K562 (cell line): Measurements from ENCODE around the gene WDR88. TPM values are rescaled to one million over a fixed set of nuclear protein-coding genes. Genes with fewer than 3 reads are reported as not detected.

Experiments
- ATAC-seq: fragments of 200-7000 bp; cut with Tn5 transposase; 3 replicates; pipeline ENCODE4 v1.9.1; 2020; ENCODE audit warnings: moderate library complexity
- BruUV-seq: library from RNA; stranded (reverse); fragments of 400-500 nt; replicated peaks from 2 replicates; lab custom pipeline; 2021; lab: Mats Ljungman, UMichigan
- CTCF ChIA-PET: fragments of 300-600 bp; formaldehyde crosslinking; extraction: SDS; loops from one replicate; lab custom pipeline; 2021; ENCODE audit warnings: low intra/inter-chr PET ratio; lab: Yijun Ruan, JAX
- POLR2A ChIA-PET: fragments of 300-600, 350-650 bp; sonication (Branson Sonifier 250); formaldehyde crosslinking; extraction: SDS; loops from one replicate; lab custom pipeline; 2021; ENCODE audit warnings: antibody characterized with exemption, inconsistent platforms; lab: Yijun Ruan, JAX
- DNase-seq, 4 experiments: peaks; one replicate each; pipeline versions ENCODE4 v3.0.0 to v3.0.0-alpha.2; 2011 to 2018; ENCODE audit warnings: low spot score in 3 of 4, mixed read lengths in 3 of 4; ENCODE audit errors: extremely low read depth in 1 of 4
- FAIRE-seq: peaks from 2 replicates; lab custom pipeline; 2011; peaks lifted over from hg19 to GRCh38; lab: Jason Lieb, UNC
- H2AFZ ChIP-seq: 2 replicates; pipeline ENCODE4 v1.6.0; 2011; ENCODE audit warnings: low read depth, low read length, control low read depth, inconsistent platforms
- H3K27ac ChIP-seq: fragments of 200-600 bp; 3 replicates; pipeline ENCODE4 v1.8.0; 2011; ENCODE audit warnings: low read depth, mild to moderate bottlenecking, control low read depth, inconsistent platforms, low read length, moderate library complexity, mixed read lengths; ENCODE audit errors: extremely low read depth
- H3K27me3 ChIP-seq, 2 experiments: fragments of 300-600 bp in 1 of 2; 2 replicates in 1 of 2; 3 replicates in 1 of 2; pipeline versions ENCODE4 v1.6.0 to v1.8.0; 2011; ENCODE audit warnings: inconsistent platforms in 2 of 2, low read length in 2 of 2, mild to moderate bottlenecking in 1 of 2, mixed read lengths in 1 of 2, moderate library complexity in 1 of 2; ENCODE audit not compliant: control insufficient read depth in 2 of 2, insufficient read depth in 2 of 2
- H3K36me3 ChIP-seq: fragments of 300-600 bp; 3 replicates; pipeline ENCODE4 v1.8.0; 2011; ENCODE audit warnings: mild to moderate bottlenecking, low read length, inconsistent platforms; ENCODE audit not compliant: control insufficient read depth, insufficient read depth
- H3K4me1 ChIP-seq, 2 experiments: fragments of 200-600 bp in 1 of 2; replicated peaks in 1 of 2; 2 replicates in 1 of 2; 3 replicates in 1 of 2; pipeline versions ENCODE4 v1.5.1 to v1.8.0; 2011; ENCODE audit warnings: inconsistent platforms in 2 of 2, low read length in 2 of 2, mild to moderate bottlenecking in 1 of 2, mixed read lengths in 1 of 2, moderate library complexity in 1 of 2; ENCODE audit not compliant: control insufficient read depth in 2 of 2, insufficient read depth in 2 of 2
- H3K4me2 ChIP-seq: 2 replicates; pipeline ENCODE4 v1.6.1; 2011; ENCODE audit warnings: low read length, control low read depth, inconsistent platforms, mixed read lengths; ENCODE audit not compliant: insufficient read depth
- H3K4me3 ChIP-seq: fragments of 200-600 bp; sonication (generic), shearing (Covaris generic); 2 replicates; pipeline ENCODE4 v1.5.1; 2016; ENCODE audit warnings: control low read depth, inconsistent platforms
- H3K79me2 ChIP-seq: fragments of 200-600 bp; 3 replicates; pipeline ENCODE4 v1.8.0; 2011; ENCODE audit warnings: low read length, inconsistent platforms; ENCODE audit not compliant: control insufficient read depth, insufficient read depth
- H3K9ac ChIP-seq, 2 experiments: 2 replicates each; pipeline versions ENCODE4 v1.6.0 to v1.6.1; 2011; ENCODE audit warnings: low read depth in 2 of 2, low read length in 2 of 2, control low read depth in 1 of 2, inconsistent platforms in 1 of 2, mild to moderate bottlenecking in 1 of 2, mixed read lengths in 1 of 2; ENCODE audit not compliant: insufficient read depth in 1 of 2
- H3K9me1 ChIP-seq: one replicate; pipeline ENCODE4 v1.6.0; 2011; ENCODE audit warnings: inconsistent platforms, mild to moderate bottlenecking, low read length, moderate library complexity; ENCODE audit not compliant: control insufficient read depth, insufficient read depth
- H3K9me3 ChIP-seq: replicated peaks from 2 replicates; pipeline ENCODE4 v1.5.1; 2011; ENCODE audit warnings: low read depth, low read length, inconsistent platforms; ENCODE audit not compliant: control insufficient read depth, insufficient read depth
- H4K20me1 ChIP-seq: replicated peaks from 2 replicates; pipeline ENCODE4 v1.6.1; 2011; ENCODE audit warnings: low read length, inconsistent platforms, mixed read lengths; ENCODE audit not compliant: control insufficient read depth, insufficient read depth
- ARNT ChIP-seq, 2 experiments: fragments of 450-650 bp; IDR thresholded peaks; 2 replicates each; pipeline ENCODE4 v1.6.1; 2016; ENCODE audit warnings: mild to moderate bottlenecking in 1 of 2
- ASH1L ChIP-seq: fragments of 450-650 bp; IDR thresholded peaks from 2 replicates; pipeline ENCODE4 v1.6.1; 2018; ENCODE audit warnings: borderline replicate concordance, mild to moderate bottlenecking, low read depth; ENCODE audit not compliant: partially characterized antibody
- BACH1 ChIP-seq: fragments of 200-800 bp; sonication (Bioruptor generic); IDR thresholded peaks from 2 replicates; pipeline ENCODE4 v1.6.1; 2016; ENCODE audit warnings: missing genetic modification characterization, missing compliant biosample characterization
- DPF2 ChIP-seq: fragments of 450-650 bp; IDR thresholded peaks from 2 replicates; pipeline ENCODE4 v1.6.1; 2016
- GATA2 ChIP-seq: sonication (generic); formaldehyde crosslinking; IDR thresholded peaks from 2 replicates; pipeline ENCODE4 v1.4.0; 2020; ENCODE audit warnings: mild to moderate bottlenecking, missing genetic modification reagents
- NCOA2 ChIP-seq, 2 experiments: fragments of 450-650 bp; IDR thresholded peaks; 2 replicates each; pipeline ENCODE4 v1.6.1; 2018; ENCODE audit warnings: mild to moderate bottlenecking in 2 of 2, moderate library complexity in 1 of 2; ENCODE audit not compliant: partially characterized antibody in 2 of 2
- POLR2AphosphoS5 ChIP-seq: IDR thresholded peaks from 2 replicates; pipeline ENCODE4 v1.6.1; 2011; ENCODE audit warnings: mild to moderate bottlenecking, low read depth, low read length, moderate library complexity; ENCODE audit not compliant: control insufficient read depth, insufficient read depth
- SLC30A9 ChIP-seq: fragments of 250-450 bp; sonication (Bioruptor Pico); IDR thresholded peaks from 2 replicates; pipeline ENCODE4 v1.8.0; 2022; ENCODE audit warnings: mild to moderate bottlenecking, moderate library complexity
- SMARCA5 ChIP-seq: fragments of 450-650 bp; IDR thresholded peaks from 2 replicates; pipeline ENCODE4 v1.6.1; 2016
- TCF7L2 ChIP-seq: fragments of 150-350 bp; IDR thresholded peaks from 2 replicates; pipeline ENCODE4 v1.6.1; 2016; ENCODE audit warnings: low read depth, mild to moderate bottlenecking, low read length, moderate library complexity
- TFAM ChIP-seq: fragments of 250-450 bp; sonication (Bioruptor Pico); conservative IDR thresholded peaks from 2 replicates; pipeline ENCODE4 v1.5.0; 2021; ENCODE audit warnings: mild to moderate bottlenecking, moderate library complexity
- YBX1 ChIP-seq: fragments of 450-650 bp; IDR thresholded peaks from 2 replicates; pipeline ENCODE4 v1.7.1; 2016; ENCODE audit warnings: mild to moderate bottlenecking
- ZNF212 ChIP-seq: fragments of 450-650 bp; formaldehyde crosslinking; IDR thresholded peaks from 2 replicates; pipeline ENCODE4 v1.4.0; 2020; ENCODE audit warnings: mild to moderate bottlenecking
- ZNF217 ChIP-seq: sonication (generic); formaldehyde crosslinking; IDR thresholded peaks from 2 replicates; pipeline ENCODE4 v1.8.0; 2022; ENCODE audit warnings: mild to moderate bottlenecking, missing genetic modification reagents
- WGBS: fragments of 100-300 bp; shearing (Covaris generic); methylation state at CpG from one replicate; pipeline ENCODE4 v1.1.6; 2016; ENCODE audit warnings: low coverage, mixed read lengths; ENCODE audit not compliant: insufficient coverage; ENCODE audit errors: missing lambda C conversion rate; 5-methylcytosine and 5-hydroxymethylcytosine counted together
- in situ Hi-C: fragments of 300-500 bp; cut with MboI; formaldehyde crosslinking; loops from 4 replicates; pipeline ENCODE4 v1.15.0; 2018; ENCODE audit warnings: inconsistent platforms, mixed read lengths
- intact Hi-C: fragments of 100-400 bp; cut with micrococcal nuclease; formaldehyde crosslinking; loops from 2 replicates; pipeline ENCODE4 v1.14.2; 2022
- polyA plus RNA-seq, 8 experiments: library from polyadenylated mRNA; depleted of rRNA in 4 of 8; stranded (reverse) in 5 of 8; unstranded in 3 of 8; fragments of >200 nt; fragmentation: Nextera tagmentation in 2 of 8; fragmentation: Illumina TruSeq in 1 of 8; extraction: Ambion mirVana in 2 of 8; extraction: Trizol in 1 of 8; gene quantifications; 2 replicates each; pipeline versions ENCODE4 v1.2.1 to v1.2.3, GENCODE V29; 2011 to 2014; ENCODE audit warnings: inconsistent platforms in 1 of 8, missing spikeins in 1 of 8
- total RNA-seq, 7 experiments: library from RNA; depleted of rRNA in 6 of 7; stranded (reverse); fragments of >200 nt in 6 of 7; fragmentation: Illumina TruSeq in 2 of 7; extraction: Trizol in 2 of 7; gene quantifications; 2 replicates each; pipeline versions ENCODE4 v1.2.1 to v1.2.3, GENCODE V29; 2011 to 2021; ENCODE audit warnings: low replicate concordance in 1 of 7
- TF ChIP-seq, protein P1 (sequence below): fragments of 450-650 bp; IDR thresholded peaks from 2 replicates; pipeline ENCODE4 v1.6.1; 2016; ENCODE audit warnings: mild to moderate bottlenecking
- TF ChIP-seq, protein P2 (sequence below): sonication (generic); formaldehyde crosslinking; IDR thresholded peaks from 2 replicates; pipeline ENCODE4 v1.8.0; 2022; ENCODE audit warnings: mild to moderate bottlenecking, missing genetic modification reagents
- TF ChIP-seq, protein P3 (sequence below): fragments of 200-800 bp; sonication (Bioruptor generic); IDR thresholded peaks from 2 replicates; pipeline ENCODE4 v1.6.1; 2017; ENCODE audit warnings: missing genetic modification characterization, missing compliant biosample characterization

WDR88 gene
- total and polyA plus RNA-seq, 9 of the 15 experiments (the other 6 are each of a cell fraction or from before 2014, with no cell fraction given) = 0.03 to 0.04 TPM; not detected in 7

DNA sequence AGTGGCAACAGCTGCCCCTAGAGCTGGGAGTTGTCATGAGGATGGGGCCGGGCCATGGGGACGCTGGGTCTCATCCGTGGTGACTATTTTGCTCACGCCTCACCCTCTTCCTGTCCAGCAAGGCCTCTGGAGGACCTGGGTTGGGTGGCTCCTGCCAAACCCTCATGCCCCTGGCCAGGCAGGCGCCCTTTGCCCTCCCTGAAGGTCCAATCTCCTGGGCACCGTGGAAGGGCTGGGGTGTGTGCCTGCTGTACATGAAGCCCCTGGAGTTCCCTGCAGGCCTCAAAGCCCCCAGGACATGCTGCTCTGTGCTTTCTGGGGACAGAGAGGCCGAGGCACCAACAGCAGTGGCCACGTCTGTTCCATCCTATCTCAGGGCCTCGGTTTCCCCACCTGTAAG is 76.0 kb downstream of the WDR88 start (continued):
- TF ChIP-seq BACH1 (tag) = no peak

DNA sequence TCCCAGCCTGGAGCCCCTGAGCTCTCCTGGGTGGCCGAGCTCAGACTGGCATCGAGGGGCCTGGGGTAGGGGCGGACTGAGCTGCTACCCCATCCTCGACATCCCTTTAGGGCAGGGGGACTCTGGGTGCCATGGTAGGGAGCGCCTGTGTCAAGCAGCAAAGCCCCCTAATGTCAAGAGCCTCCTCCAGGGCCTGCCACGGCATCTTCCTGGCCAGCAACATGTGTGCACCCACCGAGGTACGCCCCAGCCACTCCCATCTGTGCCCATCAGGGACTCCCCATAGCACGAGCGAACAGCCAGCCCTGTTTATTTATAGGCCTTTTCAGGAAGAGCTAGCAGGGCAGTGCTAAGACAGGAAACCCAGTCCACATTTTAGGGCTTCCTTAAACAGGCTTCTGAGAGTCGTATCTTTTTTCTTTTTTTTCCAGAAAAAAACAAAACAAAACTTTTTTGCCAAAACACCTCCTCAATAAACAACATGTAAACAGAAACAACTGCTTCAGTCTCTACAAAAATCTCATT is 76.5 kb downstream of the WDR88 start:
- no TSS peak for BruUV-seq

More for the DNA sequence above, 76.5 kb downstream of the WDR88 start:
- no peaks in the 10 kb centered on the region for H3K36me3 ChIP-seq
- DNase-seq (no peak), ATAC-seq (no peak), FAIRE-seq (no peak)
- H3K79me2 ChIP-seq = no peaks in the 10 kb centered on the region
- H3K9me3 ChIP-seq = no peaks in the 10 kb centered on the region
- H3K4me1 ChIP-seq = peaks cover 0 to 37% of the 10 kb centered on the region in 2 experiments; a peak in 2 of 5 replicates
- WGBS = under 1% methylated on average over 10 of the region's 11 CpGs
- CTCF ChIA-PET = no interaction called here
- in situ Hi-C loops = no loop called here
- H3K4me3 ChIP-seq = no peak overlapping the region
- H3K9me1 ChIP-seq = no peaks in the 10 kb centered on the region
- H3K27me3 ChIP-seq = peaks cover 14 to 87% of the 10 kb centered on the region in 2 experiments; a peak in 4 of 5 replicates
- no peak overlapping the region for H3K9ac ChIP-seq
- POLR2A ChIA-PET = interaction anchor here (0.6 kb wide), 1 partner anchor 424 kb away, joined by 3 read pairs; no protein-coding TSS in a partner anchor
- H2AFZ ChIP-seq = no peak overlapping the region
- TF ChIP-seq, protein P1, sequence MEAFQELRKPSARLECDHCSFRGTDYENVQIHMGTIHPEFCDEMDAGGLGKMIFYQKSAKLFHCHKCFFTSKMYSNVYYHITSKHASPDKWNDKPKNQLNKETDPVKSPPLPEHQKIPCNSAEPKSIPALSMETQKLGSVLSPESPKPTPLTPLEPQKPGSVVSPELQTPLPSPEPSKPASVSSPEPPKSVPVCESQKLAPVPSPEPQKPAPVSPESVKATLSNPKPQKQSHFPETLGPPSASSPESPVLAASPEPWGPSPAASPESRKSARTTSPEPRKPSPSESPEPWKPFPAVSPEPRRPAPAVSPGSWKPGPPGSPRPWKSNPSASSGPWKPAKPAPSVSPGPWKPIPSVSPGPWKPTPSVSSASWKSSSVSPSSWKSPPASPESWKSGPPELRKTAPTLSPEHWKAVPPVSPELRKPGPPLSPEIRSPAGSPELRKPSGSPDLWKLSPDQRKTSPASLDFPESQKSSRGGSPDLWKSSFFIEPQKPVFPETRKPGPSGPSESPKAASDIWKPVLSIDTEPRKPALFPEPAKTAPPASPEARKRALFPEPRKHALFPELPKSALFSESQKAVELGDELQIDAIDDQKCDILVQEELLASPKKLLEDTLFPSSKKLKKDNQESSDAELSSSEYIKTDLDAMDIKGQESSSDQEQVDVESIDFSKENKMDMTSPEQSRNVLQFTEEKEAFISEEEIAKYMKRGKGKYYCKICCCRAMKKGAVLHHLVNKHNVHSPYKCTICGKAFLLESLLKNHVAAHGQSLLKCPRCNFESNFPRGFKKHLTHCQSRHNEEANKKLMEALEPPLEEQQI = no peak
- TF ChIP-seq, protein P2, sequence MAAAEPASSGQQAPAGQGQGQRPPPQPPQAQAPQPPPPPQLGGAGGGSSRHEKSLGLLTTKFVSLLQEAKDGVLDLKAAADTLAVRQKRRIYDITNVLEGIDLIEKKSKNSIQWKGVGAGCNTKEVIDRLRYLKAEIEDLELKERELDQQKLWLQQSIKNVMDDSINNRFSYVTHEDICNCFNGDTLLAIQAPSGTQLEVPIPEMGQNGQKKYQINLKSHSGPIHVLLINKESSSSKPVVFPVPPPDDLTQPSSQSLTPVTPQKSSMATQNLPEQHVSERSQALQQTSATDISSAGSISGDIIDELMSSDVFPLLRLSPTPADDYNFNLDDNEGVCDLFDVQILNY (CRISPR knock-in tag) = no peak
- TF ChIP-seq TCF7L2 (no peak), DPF2 (no peak), ARNT (IDR thresholded peaks at IDR 0.05) (no peak), GATA2 (CRISPR knock-in tag) (no peak), YBX1 (no peak), SLC30A9 (CRISPR knock-in tag) (no peak), ZNF212 (CRISPR knock-in tag) (no peak), ZNF217 (CRISPR knock-in tag) (no peak), NCOA2 (IDR thresholded peaks at IDR 0.05; ENCODE audit: partially characterized antibody in 2 of 2) (no peak), TFAM (CRISPR knock-in tag) (no peak), POLR2AphosphoS5 (no peak), SMARCA5 (no peak), ASH1L (no peak)
- TF ChIP-seq, protein P3, sequence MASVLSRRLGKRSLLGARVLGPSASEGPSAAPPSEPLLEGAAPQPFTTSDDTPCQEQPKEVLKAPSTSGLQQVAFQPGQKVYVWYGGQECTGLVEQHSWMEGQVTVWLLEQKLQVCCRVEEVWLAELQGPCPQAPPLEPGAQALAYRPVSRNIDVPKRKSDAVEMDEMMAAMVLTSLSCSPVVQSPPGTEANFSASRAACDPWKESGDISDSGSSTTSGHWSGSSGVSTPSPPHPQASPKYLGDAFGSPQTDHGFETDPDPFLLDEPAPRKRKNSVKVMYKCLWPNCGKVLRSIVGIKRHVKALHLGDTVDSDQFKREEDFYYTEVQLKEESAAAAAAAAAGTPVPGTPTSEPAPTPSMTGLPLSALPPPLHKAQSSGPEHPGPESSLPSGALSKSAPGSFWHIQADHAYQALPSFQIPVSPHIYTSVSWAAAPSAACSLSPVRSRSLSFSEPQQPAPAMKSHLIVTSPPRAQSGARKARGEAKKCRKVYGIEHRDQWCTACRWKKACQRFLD (CRISPR knock-in tag) = no peak
- intact Hi-C loops = no loop called here
- no peak overlapping the region for H3K4me2 ChIP-seq
- no peak overlapping the region for H3K27ac ChIP-seq
- H4K20me1 ChIP-seq = peaks cover 3% of the 10 kb centered on the region; the same call in 1 of the 2 replicates
